B cell (primary cell): ENCODE results near the gene WRNIP1. TPM values are rescaled to one million over a fixed set of nuclear protein-coding genes. Genes with fewer than 3 reads are reported as not detected.

Source experiments
- ATAC-seq: fragments of 200-7000 bp; cut with Tn5 transposase; one replicate; pipeline ENCODE4 v1.10.0; 2021; ENCODE audit warnings: low read depth, mild to moderate bottlenecking, moderate number of reproducible peaks, moderate library complexity
- CTCF ChIA-PET: fragments of 350-600 bp; sonication (Branson Sonifier 250); formaldehyde crosslinking; loops from one replicate; lab custom pipeline; 2021; ENCODE audit warnings: antibody characterized with exemption, inconsistent platforms; lab: Charles Lee
- POLR2A ChIA-PET: fragments of 350-600 bp; sonication (Branson Sonifier 250); formaldehyde crosslinking; loops from one replicate; lab custom pipeline; 2021; ENCODE audit warnings: antibody characterized with exemption; lab: Charles Lee
- DNase-seq: peaks from one replicate; pipeline ENCODE4 v3.0.0; 2013
- H2AFZ ChIP-seq: 2 replicates; pipeline ENCODE4 v1.6.1; 2012; ENCODE audit warnings: mild to moderate bottlenecking, low read depth, low read length; ENCODE audit not compliant: insufficient read depth, poor library complexity, severe bottlenecking
- H3K27ac ChIP-seq, 2 donors: 1 replicate in 1 of 2; 2 replicates in 1 of 2; pipeline ENCODE4 v1.5.1; 2012 to 2013; ENCODE audit warnings: low read length in 2 of 2, mild to moderate bottlenecking in 2 of 2, moderate library complexity in 1 of 2
- H3K27me3 ChIP-seq, 4 experiments: fragments of 200-600 bp in 1 of 4; sonication (generic) in 1 of 4; replicated peaks in 1 of 4; 1 replicate in 2 of 4; 2 replicates in 2 of 4; pipeline versions ENCODE4 v1.6.1 to v1.7.0; 2013 to 2016; ENCODE audit warnings: low read length in 3 of 4, mild to moderate bottlenecking in 2 of 4, mixed read lengths in 1 of 4, moderate library complexity in 1 of 4; ENCODE audit not compliant: insufficient read depth in 4 of 4, control insufficient read depth in 3 of 4; ENCODE audit errors: control extremely low read depth in 1 of 4
- H3K36me3 ChIP-seq, 2 experiments: replicated peaks in 1 of 2; 1 replicate in 1 of 2; 2 replicates in 1 of 2; pipeline versions ENCODE4 v1.6.1 to v1.7.1; 2013; ENCODE audit warnings: low read length in 1 of 2; ENCODE audit not compliant: insufficient read depth in 2 of 2, control insufficient read depth in 1 of 2; ENCODE audit errors: control extremely low read depth in 1 of 2, extremely low read depth in 1 of 2
- H3K4me1 ChIP-seq, 2 donors: fragments of 200-600 bp in 1 of 2; sonication (generic) in 1 of 2; 1 replicate in 1 of 2; 2 replicates in 1 of 2; pipeline versions ENCODE4 v1.5.1 to v1.6.1; 2013 to 2017; ENCODE audit warnings: low read length in 2 of 2; ENCODE audit not compliant: control insufficient read depth in 2 of 2, insufficient read depth in 2 of 2
- H3K4me2 ChIP-seq: replicated peaks from 2 replicates; pipeline ENCODE3; 2012; ENCODE audit warnings: mild to moderate bottlenecking, low read depth, low read length; ENCODE audit not compliant: poor library complexity, severe bottlenecking
- H3K4me3 ChIP-seq, 5 experiments: fragments of 200-600 bp in 1 of 5; sonication (generic) in 1 of 5; 1 replicate in 3 of 5; 2 replicates in 2 of 5; pipeline versions ENCODE4 v1.5.1 to v1.7.0; 2011 to 2016; ENCODE audit warnings: low read length in 4 of 5, mild to moderate bottlenecking in 4 of 5, low read depth in 2 of 5, control low read depth in 1 of 5, moderate library complexity in 1 of 5; ENCODE audit not compliant: insufficient read depth in 1 of 5; ENCODE audit errors: control extremely low read depth in 1 of 5, extremely low read depth in 1 of 5
- H3K79me2 ChIP-seq: fragments of 200-600 bp; sonication (generic); one replicate; pipeline ENCODE4 v1.6.0; 2016; ENCODE audit warnings: low read length; ENCODE audit not compliant: control insufficient read depth, insufficient read depth
- H3K9ac ChIP-seq: fragments of 200-600 bp; sonication (generic); 2 replicates; pipeline ENCODE4 v1.6.1; 2017; ENCODE audit warnings: mild to moderate bottlenecking, low read length, moderate library complexity
- H3K9me3 ChIP-seq, 3 donors: one replicate each; pipeline versions ENCODE4 v1.6.1 to v1.7.1; 2013; ENCODE audit warnings: low read length in 2 of 3; ENCODE audit not compliant: control insufficient read depth in 2 of 3, insufficient read depth in 1 of 3; ENCODE audit errors: control extremely low read depth in 1 of 3
- H4K20me1 ChIP-seq: 2 replicates; pipeline ENCODE4 v1.6.0; 2012; ENCODE audit warnings: mild to moderate bottlenecking, low read length; ENCODE audit not compliant: insufficient read depth, control insufficient read depth, poor library complexity, severe bottlenecking
- H3K27ac Mint-ChIP-seq: one replicate; pipeline ENCODE4 v1.8.0; 2021; ENCODE audit warnings: mixed read lengths
- H3K27me3 Mint-ChIP-seq: one replicate; pipeline ENCODE4 v1.8.0; 2021; ENCODE audit warnings: mixed read lengths
- H3K4me1 Mint-ChIP-seq: one replicate; pipeline ENCODE4 v1.8.0; 2021; ENCODE audit warnings: mixed read lengths
- H3K4me3 Mint-ChIP-seq: one replicate; pipeline ENCODE4 v1.8.0; 2021; ENCODE audit warnings: mixed read lengths
- H3K9me3 Mint-ChIP-seq: one replicate; pipeline ENCODE4 v1.8.0; 2022; ENCODE audit warnings: mixed read lengths; ENCODE audit not compliant: insufficient read depth
- CTCF ChIP-seq: fragments of 200-600 bp; IDR thresholded peaks from one replicate; pipeline ENCODE4 v1.8.0; 2022; ENCODE audit warnings: antibody characterized with exemption, mild to moderate bottlenecking
- EZH2 ChIP-seq: IDR thresholded peaks from 2 replicates; pipeline ENCODE4 v1.6.1; 2012; ENCODE audit warnings: borderline replicate concordance, low read depth, mild to moderate bottlenecking, moderate library complexity, low read length; ENCODE audit not compliant: insufficient read depth, poor library complexity, severe bottlenecking
- WGBS: methylation state at CpG from one replicate; pipeline ENCODE4 v1.1.5; 2013; ENCODE audit warnings: missing lambda C conversion rate; ENCODE audit not compliant: insufficient coverage; 5-methylcytosine and 5-hydroxymethylcytosine counted together
- intact Hi-C: fragments of 100-400 bp; cut with micrococcal nuclease; formaldehyde crosslinking; loops from one replicate; pipeline ENCODE4 v1.10.0; 2022
- polyA plus RNA-seq: library from polyadenylated mRNA; depleted of rRNA; stranded (reverse); fragments of >200 nt; gene quantifications from 2 replicates; pipeline ENCODE4 v1.2.3, GENCODE V29; 2012
- total RNA-seq, 2 donors: library from RNA; stranded (reverse); fragments of 120-200 nt in 1 of 2; gene quantifications; 1 replicate in 1 of 2; 2 replicates in 1 of 2; pipeline versions ENCODE4 v1.2.3 to v1.2.4, GENCODE V29; 2013 to 2022

Gene WRNIP1
- total and polyA plus RNA-seq, 2 donors (not counting 1 experiment from before 2014, with no cell fraction given) = 32.6 to 35.2 TPM

GRCh38 chr6:2777249-2777648 lies 12.1 kb downstream of the WRNIP1 start:
- TF ChIP-seq CTCF = no peak
- TF ChIP-seq EZH2 = no peak
- Histone ChIP-seq H3K36me3 (peaks cover 19 to 74% of the 10 kb centered on the region in 2 experiments), H3K79me2 (peaks cover 83% of the 10 kb centered on the region), H3K4me3 (no peak overlapping the region), H4K20me1 (peaks cover 77% of the 10 kb centered on the region), H3K27me3 (no peaks in the 10 kb centered on the region), H3K4me2 (no peak overlapping the region), H3K27ac (no peak overlapping the region), H2AFZ (no peak overlapping the region), H3K9me3 (no peaks in the 10 kb centered on the region), H3K9ac (no peak overlapping the region), H3K4me1 (no peaks in the 10 kb centered on the region)
- WGBS = 100% methylated on average over 1 of the region's 3 CpGs
- intact Hi-C loops = no loop called here
- ChIA-PET CTCF (interaction anchor here (1.4 kb wide), 1 partner anchor 14 kb away, joined by 3 read pairs; no protein-coding TSS in a partner anchor), POLR2A (no interaction called here)
- DNase-seq = no peak
- no peaks in the 10 kb centered on the region for H3K9me3 Mint-ChIP-seq
- ATAC-seq = no peak
- no peaks in the 10 kb centered on the region for H3K27me3 Mint-ChIP-seq
- no peak overlapping the region for H3K27ac Mint-ChIP-seq
- no peak overlapping the region for H3K4me3 Mint-ChIP-seq
- H3K4me1 Mint-ChIP-seq = peaks cover 11% of the 10 kb centered on the region

- H3K36me3 ChIP-seq = peaks cover 11 to 59% of the 10 kb centered on the region in 2 experiments
- no peak for ATAC-seq
- no peak for DNase-seq
- Mint-ChIP-seq H3K9me3 (no peaks in the 10 kb centered on the region), H3K27ac (no peak overlapping the region), H3K4me1 (peaks cover 3% of the 10 kb centered on the region), H3K27me3 (no peaks in the 10 kb centered on the region), H3K4me3 (no peak overlapping the region)
- no peak overlapping the region for H3K9ac ChIP-seq
- TF ChIP-seq CTCF (no peak), EZH2 (no peak)
- no peak overlapping the region for H3K4me3 ChIP-seq
- H3K4me2 ChIP-seq = no peak overlapping the region
- no peaks in the 10 kb centered on the region for H3K4me1 ChIP-seq
- intact Hi-C loops = no loop called here
- ChIA-PET POLR2A (no interaction called here), CTCF (interaction anchor here (1.2 to 2.8 kb wide), 2 partner anchors 11 to 28 kb away, joined by 3 to 12 read pairs; no protein-coding TSS in a partner anchor)
- no peaks in the 10 kb centered on the region for H3K9me3 ChIP-seq
- H2AFZ ChIP-seq = no peak overlapping the region
- no peaks in the 10 kb centered on the region for H3K27me3 ChIP-seq
- no peak overlapping the region for H3K27ac ChIP-seq
- H3K79me2 ChIP-seq = peaks cover 67% of the 10 kb centered on the region
- peaks cover 64% of the 10 kb centered on the region for H4K20me1 ChIP-seq
- WGBS = over 99% methylated on average over 9 of the region's 9 CpGs
Observed at GRCh38 chr6:2780102-2780737, 15.0 kb downstream of the WRNIP1 start.
